Activated T-helper 2 cell treated with anti-CD3 and anti-CD28 coated beads, Interferon-gamma antibody, Interleukin-2, Interleukin-4, amounts not matched to agents 10 μg/mL and 5 μg/mL and 100 μg/mL, durations not matched to agents 14 hours and 24 hours and 36 hours (primary cell): ENCODE data around the gene COL4A5. TPM values are rescaled to one million over a fixed set of nuclear protein-coding genes. Genes with fewer than 3 reads are reported as not detected.

Source experiments
- DNase-seq: peaks from one replicate; pipeline ENCODE4 v3.0.0; 2021; ENCODE audit warnings: low spot score
- H3K27ac Mint-ChIP-seq: one replicate; pipeline ENCODE4 v1.8.0; 2021; ENCODE audit warnings: mixed read lengths
- H3K27me3 Mint-ChIP-seq: one replicate; pipeline ENCODE4 v1.8.0; 2021; ENCODE audit warnings: low read depth, mixed read lengths
- H3K36me3 Mint-ChIP-seq: one replicate; pipeline ENCODE4 v1.8.0; 2021; ENCODE audit warnings: low read depth, mixed read lengths
- H3K4me1 Mint-ChIP-seq: one replicate; pipeline ENCODE4 v1.8.0; 2021; ENCODE audit warnings: low read depth, mixed read lengths
- H3K4me3 Mint-ChIP-seq: one replicate; pipeline ENCODE4 v1.8.0; 2021; ENCODE audit warnings: low read depth, mild to moderate bottlenecking, moderate library complexity, mixed read lengths
- H3K9me3 Mint-ChIP-seq: one replicate; pipeline ENCODE4 v1.8.0; 2021; ENCODE audit warnings: mixed read lengths
- intact Hi-C: fragments of 100-400 bp; cut with micrococcal nuclease; formaldehyde crosslinking; loops from one replicate; pipeline ENCODE4 v1.15.1; 2023
- total RNA-seq: library from RNA; stranded (reverse); gene quantifications from 2 replicates; pipeline ENCODE4 v1.2.3, GENCODE V29; 2022

Gene COL4A5
- total RNA-seq, 1 donor from 2014 or later = not detected

DNA sequence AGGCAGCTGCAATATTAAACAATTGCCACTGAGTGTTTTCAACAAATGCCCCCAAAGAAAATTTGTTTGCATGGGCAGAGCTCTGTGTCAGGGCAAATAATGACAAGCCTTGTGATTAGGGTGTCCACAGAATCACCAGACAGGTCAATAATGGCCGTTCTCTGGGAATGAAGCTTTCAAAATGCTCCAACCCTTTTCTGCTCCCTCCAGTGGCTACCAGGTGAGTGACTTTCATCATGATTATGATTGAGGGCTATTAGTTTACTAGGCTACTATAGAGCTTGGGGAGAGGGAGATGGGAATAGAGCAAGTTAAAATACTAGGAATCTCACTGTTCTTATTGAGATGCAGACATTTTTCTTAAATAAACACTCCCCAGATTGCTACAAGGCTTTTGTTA is 273.2 kb downstream of the COL4A5 start:
- Mint-ChIP-seq H3K27me3 (no peaks in the 10 kb centered on the region), H3K9me3 (no peaks in the 10 kb centered on the region), H3K27ac (no peak overlapping the region), H3K4me1 (no peaks in the 10 kb centered on the region), H3K4me3 (no peak overlapping the region), H3K36me3 (no peaks in the 10 kb centered on the region)
- intact Hi-C loops = no loop called here
- no peak for DNase-seq

DNA sequence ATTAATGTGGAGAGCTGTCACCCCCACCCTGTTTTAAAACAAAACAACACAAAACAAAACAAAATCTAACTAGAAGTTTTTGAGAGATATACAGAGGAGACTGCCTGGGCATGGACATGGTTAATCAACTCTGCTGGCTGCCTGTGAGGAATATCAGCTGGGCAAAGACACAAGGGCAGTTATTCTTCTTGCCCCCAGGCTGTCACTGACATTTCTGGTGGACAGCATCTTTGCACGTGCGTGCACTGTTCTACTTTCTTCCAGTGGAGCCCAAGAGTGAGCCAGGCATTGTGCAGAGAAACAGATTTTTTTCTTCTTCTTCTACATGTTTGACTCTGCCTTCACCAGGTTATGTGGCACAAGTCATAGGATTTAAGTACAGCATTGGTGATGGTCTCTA is 282.9 kb downstream of the COL4A5 start:
- intact Hi-C loops = no loop called here
- no peaks in the 10 kb centered on the region for H3K4me1 Mint-ChIP-seq
- no peak for DNase-seq
- H3K27ac Mint-ChIP-seq = no peak overlapping the region
- H3K36me3 Mint-ChIP-seq = no peaks in the 10 kb centered on the region
- no peaks in the 10 kb centered on the region for H3K9me3 Mint-ChIP-seq
- H3K27me3 Mint-ChIP-seq = no peaks in the 10 kb centered on the region
- no peak overlapping the region for H3K4me3 Mint-ChIP-seq

DNA sequence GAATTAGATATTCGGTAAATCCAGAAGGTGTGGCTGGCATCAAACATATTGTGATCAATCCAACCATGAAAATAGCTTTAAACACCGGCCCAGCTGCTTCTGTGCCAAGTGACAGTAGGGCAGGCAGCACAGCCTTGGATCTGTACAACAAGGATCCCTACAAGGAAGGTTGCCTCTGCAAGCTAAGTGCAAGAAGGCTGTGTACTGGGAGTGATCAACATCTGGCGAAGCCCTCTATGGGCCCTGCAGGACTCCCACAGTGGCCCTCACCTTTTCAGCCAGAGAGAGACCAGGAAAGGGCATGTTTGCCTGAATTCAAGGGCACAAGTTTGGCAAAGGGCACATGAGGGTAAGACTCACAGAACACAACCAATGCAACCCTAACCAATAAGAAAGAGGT is 287.1 kb downstream of the COL4A5 start:
- Mint-ChIP-seq H3K9me3 (no peaks in the 10 kb centered on the region), H3K4me3 (no peak overlapping the region), H3K27ac (no peak overlapping the region), H3K27me3 (peaks cover 8% of the 10 kb centered on the region), H3K36me3 (no peaks in the 10 kb centered on the region), H3K4me1 (no peaks in the 10 kb centered on the region)
- intact Hi-C loops = no loop called here
- no peak for DNase-seq

DNA sequence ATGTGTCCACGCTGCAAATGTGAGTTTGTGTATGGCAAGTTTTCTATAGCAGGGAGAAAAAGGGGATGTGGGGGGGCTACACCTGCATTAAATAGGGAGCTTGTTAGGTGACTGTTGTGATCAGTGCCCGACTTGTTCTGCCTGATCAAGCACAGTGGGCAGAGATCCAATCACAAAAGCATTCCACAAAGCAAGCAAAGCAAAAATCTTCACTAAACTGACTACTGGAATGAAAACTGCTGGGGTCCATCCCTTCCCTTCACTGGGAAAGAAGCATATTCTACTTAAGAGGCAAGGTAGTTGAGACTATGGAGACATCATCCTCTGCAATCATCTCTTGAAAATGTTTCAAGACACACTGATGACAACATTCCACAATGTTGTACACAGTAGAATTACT is 291.5 kb downstream of the COL4A5 start:
- H3K4me3 Mint-ChIP-seq = no peak overlapping the region
- no peaks in the 10 kb centered on the region for H3K9me3 Mint-ChIP-seq
- H3K36me3 Mint-ChIP-seq = no peaks in the 10 kb centered on the region
- H3K27ac Mint-ChIP-seq = no peak overlapping the region
- peaks cover 30% of the 10 kb centered on the region for H3K27me3 Mint-ChIP-seq
- no peak for DNase-seq
- intact Hi-C loops = no loop called here
- no peaks in the 10 kb centered on the region for H3K4me1 Mint-ChIP-seq

DNA sequence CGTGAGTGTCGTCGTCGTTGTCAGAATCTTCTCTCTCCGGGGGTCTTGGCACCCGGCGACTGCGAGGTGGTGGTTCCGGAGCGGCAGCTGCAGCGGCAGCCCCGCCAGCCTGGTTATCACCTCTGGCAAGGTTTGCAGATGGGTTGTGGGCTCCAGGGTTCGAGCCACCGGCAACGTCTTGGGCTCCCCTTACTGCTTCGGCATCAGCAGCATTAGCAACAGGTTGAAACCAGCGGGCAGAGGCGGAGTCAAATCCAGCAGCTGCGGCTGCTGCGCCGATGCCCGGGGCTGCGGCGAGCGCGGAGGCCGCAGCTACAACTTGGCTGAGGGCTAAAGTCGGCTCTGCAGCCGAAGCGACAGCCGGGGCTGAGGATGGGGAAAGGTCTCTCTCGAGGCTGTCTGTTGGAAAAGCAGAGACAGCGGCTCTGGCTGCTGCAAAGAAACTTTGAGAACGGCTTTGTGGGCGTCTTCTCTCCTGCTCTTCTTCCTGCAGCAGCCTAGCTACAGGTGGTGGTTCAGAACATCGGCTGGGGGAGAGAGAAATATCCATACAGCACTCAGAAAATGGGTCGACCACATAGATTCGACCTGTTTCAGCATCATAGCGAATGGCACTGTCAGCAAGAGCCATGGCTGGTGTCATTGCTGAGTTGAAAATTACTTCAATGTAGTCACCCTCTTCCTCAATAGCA is 293.1 kb downstream of the COL4A5 start:
- intact Hi-C loops = no loop called here
- Mint-ChIP-seq H3K9me3 (no peaks in the 10 kb centered on the region), H3K27me3 (peaks cover 39% of the 10 kb centered on the region), H3K4me3 (no peak overlapping the region), H3K27ac (no peak overlapping the region), H3K36me3 (no peaks in the 10 kb centered on the region), H3K4me1 (no peaks in the 10 kb centered on the region)
- no peak for DNase-seq

DNA sequence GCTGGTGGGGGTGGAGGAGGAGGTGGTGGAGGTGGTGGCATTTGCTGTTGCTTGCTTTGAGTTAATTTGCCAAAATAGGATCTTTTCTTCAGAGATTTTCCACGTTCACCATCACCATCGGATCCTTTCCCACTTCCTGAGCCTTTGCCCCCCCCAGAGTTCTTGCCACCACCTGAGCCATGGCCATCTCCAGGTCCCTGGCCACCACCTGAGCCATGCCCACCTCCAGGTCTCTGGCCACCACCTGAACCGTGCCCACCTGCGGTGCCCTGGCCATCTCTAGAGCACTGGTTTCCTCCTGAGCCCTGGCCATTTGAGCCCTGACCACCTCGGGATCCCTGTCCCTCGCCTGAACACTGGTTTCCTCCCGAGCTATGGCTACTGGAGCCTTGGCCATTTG is 294.8 kb downstream of the COL4A5 start:
- Mint-ChIP-seq H3K9me3 (no peaks in the 10 kb centered on the region), H3K36me3 (no peaks in the 10 kb centered on the region), H3K4me3 (no peak overlapping the region), H3K27ac (no peak overlapping the region), H3K4me1 (no peaks in the 10 kb centered on the region), H3K27me3 (peaks cover 41% of the 10 kb centered on the region)
- no peak for DNase-seq
- intact Hi-C loops = no loop called here

DNA sequence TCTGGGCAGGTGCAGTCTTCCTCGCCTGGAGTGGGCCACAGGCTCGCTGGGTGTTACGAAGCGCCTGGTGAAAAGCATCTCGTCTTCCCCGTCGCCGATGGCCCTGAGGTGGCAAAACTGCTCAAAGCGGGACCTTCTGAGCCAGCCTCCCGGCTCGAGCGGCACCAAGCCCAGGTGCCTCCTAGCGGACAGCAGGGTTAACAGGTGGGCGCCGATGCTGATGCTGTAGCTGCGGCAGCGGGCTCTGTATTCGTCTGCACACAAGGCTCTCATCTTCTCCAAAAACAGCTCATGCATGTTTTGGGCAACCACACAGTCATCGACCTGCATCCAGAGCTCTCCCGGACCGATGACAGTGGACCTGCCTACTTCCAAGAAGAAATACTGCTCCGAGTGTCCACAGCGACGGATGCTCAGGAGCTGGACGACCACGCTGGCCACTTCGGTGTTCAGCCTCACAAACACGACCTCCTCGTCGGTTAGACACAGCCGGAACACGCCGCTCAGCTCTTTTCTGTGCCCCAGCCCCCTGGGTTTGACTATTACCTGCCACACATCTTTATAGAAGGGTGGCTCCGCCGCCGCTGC is 295.5 kb downstream of the COL4A5 start:
- H3K4me1 Mint-ChIP-seq = no peaks in the 10 kb centered on the region
- H3K27me3 Mint-ChIP-seq = peaks cover 41% of the 10 kb centered on the region
- no peak for DNase-seq
- H3K27ac Mint-ChIP-seq = no peak overlapping the region
- no peaks in the 10 kb centered on the region for H3K36me3 Mint-ChIP-seq
- no peaks in the 10 kb centered on the region for H3K9me3 Mint-ChIP-seq
- H3K4me3 Mint-ChIP-seq = no peak overlapping the region
- intact Hi-C loops = no loop called here

DNA sequence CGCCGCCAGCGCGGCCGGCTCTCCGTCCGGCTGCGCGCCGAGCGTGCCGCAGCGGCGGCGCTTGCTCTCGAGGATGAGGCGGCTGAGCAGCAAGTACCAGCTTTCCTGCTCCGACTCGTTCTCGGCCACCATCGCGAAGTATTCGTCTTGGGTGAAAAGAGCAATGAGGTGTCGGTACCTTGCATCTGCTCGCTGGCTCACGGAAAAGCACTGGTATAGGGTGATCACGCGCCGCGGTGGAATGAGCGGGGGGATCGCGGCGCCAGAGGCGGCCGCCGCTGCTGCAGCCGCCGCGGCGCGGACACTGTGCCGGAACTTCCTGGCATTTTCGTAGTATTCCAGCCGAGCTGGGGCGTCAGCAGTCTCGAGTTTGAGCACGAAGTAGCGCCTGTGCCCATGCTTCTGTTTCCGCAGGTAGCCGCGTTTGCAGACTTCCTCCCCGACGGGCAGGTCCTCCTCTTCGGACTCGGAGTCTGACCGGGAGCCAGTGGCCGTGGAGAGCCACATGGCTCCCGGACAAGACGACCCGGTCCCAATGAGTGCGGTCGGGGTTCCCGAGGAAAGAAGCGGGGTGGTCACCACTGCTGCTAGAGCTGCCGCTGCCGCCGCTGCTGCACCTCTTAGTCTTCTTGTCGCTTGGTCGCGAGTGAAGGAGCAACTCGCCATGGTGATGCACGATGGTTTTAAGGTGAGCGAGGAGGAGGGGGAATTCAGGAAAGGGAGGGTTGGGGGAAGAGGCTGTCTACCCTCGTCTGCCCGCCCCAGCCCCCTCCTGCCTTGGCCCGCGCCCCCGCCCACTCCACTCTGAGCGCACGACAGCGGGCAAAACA is 296.3 kb downstream of the COL4A5 start:
- no peak for DNase-seq
- no peak overlapping the region for H3K27ac Mint-ChIP-seq
- H3K4me3 Mint-ChIP-seq = no peak overlapping the region
- H3K36me3 Mint-ChIP-seq = no peaks in the 10 kb centered on the region
- H3K9me3 Mint-ChIP-seq = no peaks in the 10 kb centered on the region
- intact Hi-C loops = no loop called here
- no peaks in the 10 kb centered on the region for H3K4me1 Mint-ChIP-seq
- peaks cover 38% of the 10 kb centered on the region for H3K27me3 Mint-ChIP-seq

DNA sequence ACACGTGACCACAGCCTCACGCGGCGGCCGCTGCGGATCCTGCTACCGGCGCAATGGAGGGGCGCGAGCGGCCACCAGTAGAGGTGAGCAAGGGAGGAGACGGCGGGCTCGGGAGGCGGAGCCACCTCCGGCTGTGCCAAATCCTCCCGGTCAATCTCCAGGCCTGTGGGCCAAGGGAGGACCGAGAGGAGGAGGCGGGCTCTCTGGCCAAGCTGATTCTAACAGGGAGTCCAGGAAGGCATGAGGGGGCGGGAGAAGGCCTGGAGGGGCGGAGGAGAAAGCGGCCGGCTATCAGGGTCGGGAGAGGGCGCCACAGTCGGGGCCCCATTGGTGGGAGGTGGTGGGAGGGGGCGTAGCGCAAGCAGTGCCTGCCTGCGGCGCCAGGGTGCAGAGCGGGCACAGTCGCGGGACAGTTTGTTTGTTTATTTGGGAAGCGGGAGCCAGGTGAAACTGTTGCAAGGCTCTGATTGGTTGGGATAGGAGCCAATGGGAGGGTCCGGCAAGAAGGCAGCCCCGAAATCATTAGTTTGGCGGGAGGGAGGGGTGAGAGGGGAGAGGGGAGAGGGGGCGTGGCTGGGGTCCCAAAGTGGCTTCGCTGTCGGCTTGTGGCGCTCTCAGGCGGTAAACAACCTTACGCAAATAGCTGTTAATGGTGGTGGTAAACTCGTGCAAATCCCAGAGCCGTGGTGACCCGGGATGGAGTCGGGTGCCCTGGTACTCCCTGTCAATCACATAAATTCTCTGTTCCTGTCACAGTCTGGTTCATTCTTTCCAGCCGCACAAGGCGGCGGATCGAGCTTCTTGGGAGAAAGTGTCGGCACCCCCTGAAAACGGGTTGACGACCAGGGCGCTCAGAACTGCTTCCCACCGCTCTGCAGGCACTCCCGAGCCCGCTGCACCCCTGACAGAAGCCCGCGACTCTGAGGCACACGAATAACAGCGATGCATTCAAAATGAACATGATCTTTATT is 297.2 kb downstream of the COL4A5 start, which contains the start of gene IRS4:
IRS4 (minus strand) TSS at position 55 of the 971 bp plus-strand sequence.
- Mint-ChIP-seq H3K36me3 (no peaks in the 10 kb centered on the region), H3K9me3 (no peaks in the 10 kb centered on the region), H3K4me3 (no peak within 1 kb of the TSS), H3K4me1 (no peaks in the 10 kb centered on the region), H3K27ac (no peak within 1 kb of the TSS), H3K27me3 (peaks cover 35% of the 10 kb centered on the region)
- intact Hi-C loops = no loop called here
- DNase-seq = no peak

DNA sequence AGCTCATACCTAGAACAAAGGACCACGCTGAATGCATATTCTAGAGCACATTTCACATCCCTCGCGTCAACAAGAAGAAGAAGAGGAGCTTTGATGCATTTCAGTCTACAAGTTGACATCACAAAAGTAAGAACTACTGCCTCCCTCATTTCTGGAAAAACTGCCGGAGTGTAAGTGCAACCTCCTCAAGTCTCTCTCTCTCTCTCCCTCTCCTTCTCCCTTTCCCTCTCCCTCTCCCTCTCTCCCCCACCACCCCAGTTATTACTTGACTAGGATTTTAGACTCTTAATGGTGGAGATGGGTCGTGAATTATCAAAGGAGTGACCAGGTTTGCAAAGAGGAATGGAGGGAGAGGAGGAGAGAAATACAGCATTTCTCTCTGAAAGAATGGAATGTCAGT is 298.1 kb downstream of the COL4A5 start:
- Mint-ChIP-seq H3K27ac (no peak overlapping the region), H3K4me1 (no peaks in the 10 kb centered on the region), H3K36me3 (no peaks in the 10 kb centered on the region), H3K4me3 (no peak overlapping the region), H3K27me3 (peaks cover 32% of the 10 kb centered on the region), H3K9me3 (no peaks in the 10 kb centered on the region)
- DNase-seq = no peak
- intact Hi-C loops = no loop called here

DNA sequence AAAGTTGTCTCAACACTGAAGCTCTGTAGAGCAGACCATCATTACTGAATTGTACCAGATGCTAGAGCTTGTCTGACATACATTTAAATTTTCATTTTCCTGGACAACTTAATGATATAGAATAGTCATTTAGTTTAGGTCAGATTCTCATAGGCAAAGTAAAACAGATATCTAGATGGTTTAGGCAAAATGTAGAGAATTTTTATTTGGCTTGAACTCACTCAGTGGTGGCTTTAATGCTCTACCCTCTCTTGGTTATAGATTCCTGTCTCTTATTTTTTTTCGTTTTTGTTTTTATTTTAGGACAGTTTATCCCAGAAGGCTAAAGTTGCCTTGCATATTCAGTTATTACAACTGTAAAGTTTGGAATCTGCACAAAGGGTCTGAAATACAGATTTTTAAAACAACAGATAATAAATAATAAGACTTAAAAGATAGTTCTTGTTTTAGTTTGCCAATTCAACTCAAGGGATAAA is 300.7 kb downstream of the COL4A5 start:
- intact Hi-C loops = no loop called here
- Mint-ChIP-seq H3K4me3 (no peak overlapping the region), H3K27me3 (peaks cover 18% of the 10 kb centered on the region), H3K27ac (no peak overlapping the region), H3K4me1 (no peaks in the 10 kb centered on the region), H3K9me3 (no peaks in the 10 kb centered on the region), H3K36me3 (no peaks in the 10 kb centered on the region)
- DNase-seq = no peak
